ENCODE measurements around the gene APCDD1L.

The APCDD1L gene

GRCh38 chr20:58440021-58440767 is 75.0 kb downstream of the APCDD1L start:
- H3K27me3 ChIP-seq (ENCODE audit: control insufficient read depth in 3 of 3, insufficient read depth in 3 of 3, low read depth in 1 of 3, low read length in 3 of 3), result no peaks in the 10 kb centered on the region
- H3K27ac ChIP-seq (replicated peaks; ENCODE audit: low read length), result no peak overlapping the region
- no peak overlapping the region for H2BK12ac ChIP-seq (ENCODE audit: low read length)
- no peaks in the 10 kb centered on the region for H3K9me3 ChIP-seq (replicated peaks in 1 of 2; ENCODE audit: control insufficient read depth in 2 of 2, insufficient read depth in 1 of 2, low read depth in 1 of 2, low read length in 2 of 2)
- no peak overlapping the region for H3K4me3 ChIP-seq (ENCODE audit: low read length in 2 of 2)
- H2BK15ac ChIP-seq (ENCODE audit: low read length), result no peak overlapping the region
- no peak overlapping the region for H4K91ac ChIP-seq (ENCODE audit: low read depth, low read length, poor library complexity)
- no peak overlapping the region for H2AK5ac ChIP-seq (ENCODE audit: low read depth, low read length)
- DNase-seq (ENCODE audit: low spot score), result no peak
- H3K23ac ChIP-seq (ENCODE audit: low read depth, low read length, poor library complexity), result no peak overlapping the region
- H2BK5ac ChIP-seq (ENCODE audit: low read length), result no peak overlapping the region
- no peak overlapping the region for H3K4me2 ChIP-seq (ENCODE audit: insufficient read depth, low read length, poor library complexity, severe bottlenecking)
- no peak overlapping the region for H2AFZ ChIP-seq (ENCODE audit: low read length)
- peaks cover 6 to 84% of the 10 kb centered on the region in 2 donors for H3K36me3 ChIP-seq (replicated peaks in 1 of 2; ENCODE audit: control insufficient read depth in 2 of 2, insufficient read depth in 2 of 2, low read length in 2 of 2)
- no peaks in the 10 kb centered on the region for H3K4me1 ChIP-seq (ENCODE audit: control insufficient read depth in 2 of 2, insufficient read depth in 1 of 2, low read depth in 1 of 2, low read length in 2 of 2)
- H3K9ac ChIP-seq (ENCODE audit: low read depth, low read length, poor library complexity), result no peak overlapping the region
- no CpG with 5 or more reads among the region's 5 CpGs for WGBS, 2 donors (ENCODE audit: extremely low coverage in 2 of 2, insufficient read length in 2 of 2, insufficient replicate concordance in 1 of 2)
- no peak overlapping the region for H4K8ac ChIP-seq (ENCODE audit: low read depth, low read length)
- H3K18ac ChIP-seq (ENCODE audit: low read length), result no peak overlapping the region
- peaks cover 8% of the 10 kb centered on the region for H3K79me1 ChIP-seq (ENCODE audit: low read depth, low read length)
- no peak overlapping the region for H2BK120ac ChIP-seq (ENCODE audit: low read depth, low read length)
- no peak overlapping the region for H3K14ac ChIP-seq (ENCODE audit: low read length)
- H3K4ac ChIP-seq (ENCODE audit: low read length), result no peak overlapping the region

GRCh38 chr20:58438970-58439808 is 76.0 kb downstream of the APCDD1L start:
- Histone ChIP-seq H3K9ac (ENCODE audit: low read depth, low read length, poor library complexity) (no peak overlapping the region), H3K4me2 (ENCODE audit: insufficient read depth, low read length, poor library complexity, severe bottlenecking) (no peak overlapping the region), H2BK15ac (ENCODE audit: low read length) (no peak overlapping the region), H3K4me3 (ENCODE audit: low read length in 2 of 2) (no peak overlapping the region), H3K23ac (ENCODE audit: low read depth, low read length, poor library complexity) (no peak overlapping the region), H4K8ac (ENCODE audit: low read depth, low read length) (no peak overlapping the region), H2BK12ac (ENCODE audit: low read length) (no peak overlapping the region), H3K9me3 (replicated peaks in 1 of 2; ENCODE audit: control insufficient read depth in 2 of 2, insufficient read depth in 1 of 2, low read depth in 1 of 2, low read length in 2 of 2) (no peaks in the 10 kb centered on the region), H4K91ac (ENCODE audit: low read depth, low read length, poor library complexity) (no peak overlapping the region), H3K14ac (ENCODE audit: low read length) (no peak overlapping the region), H3K27me3 (ENCODE audit: control insufficient read depth in 3 of 3, insufficient read depth in 3 of 3, low read depth in 1 of 3, low read length in 3 of 3) (no peaks in the 10 kb centered on the region), H2BK120ac (ENCODE audit: low read depth, low read length) (no peak overlapping the region), H3K18ac (ENCODE audit: low read length) (no peak overlapping the region), H3K4me1 (ENCODE audit: control insufficient read depth in 2 of 2, insufficient read depth in 1 of 2, low read depth in 1 of 2, low read length in 2 of 2) (no peaks in the 10 kb centered on the region), H2AK5ac (ENCODE audit: low read depth, low read length) (no peak overlapping the region), H3K36me3 (replicated peaks in 1 of 2; ENCODE audit: control insufficient read depth in 2 of 2, insufficient read depth in 2 of 2, low read length in 2 of 2) (peaks cover 5 to 81% of the 10 kb centered on the region in 2 donors), H3K79me1 (ENCODE audit: low read depth, low read length) (peaks cover 8% of the 10 kb centered on the region), H3K27ac (replicated peaks; ENCODE audit: low read length) (no peak overlapping the region), H3K4ac (ENCODE audit: low read length) (no peak overlapping the region), H2BK5ac (ENCODE audit: low read length) (no peak overlapping the region), H2AFZ (ENCODE audit: low read length) (no peak overlapping the region)
- DNase-seq (ENCODE audit: low spot score), result no peak
- no CpG with 5 or more reads among the region's 5 CpGs for WGBS, 2 donors (ENCODE audit: extremely low coverage in 2 of 2, insufficient read length in 2 of 2, insufficient replicate concordance in 1 of 2)

GRCh38 chr20:58436868-58437645 is 78.1 kb downstream of the APCDD1L start:
- no peak overlapping the region for H3K4me2 ChIP-seq (ENCODE audit: insufficient read depth, low read length, poor library complexity, severe bottlenecking)
- H2AK5ac ChIP-seq (ENCODE audit: low read depth, low read length), result no peak overlapping the region
- H3K9ac ChIP-seq (ENCODE audit: low read depth, low read length, poor library complexity), result no peak overlapping the region
- H3K9me3 ChIP-seq (replicated peaks in 1 of 2; ENCODE audit: control insufficient read depth in 2 of 2, insufficient read depth in 1 of 2, low read depth in 1 of 2, low read length in 2 of 2), result no peaks in the 10 kb centered on the region
- no peak overlapping the region for H2AFZ ChIP-seq (ENCODE audit: low read length)
- no peak overlapping the region for H3K14ac ChIP-seq (ENCODE audit: low read length)
- no CpG with 5 or more reads among the region's 5 CpGs for WGBS, 2 donors (ENCODE audit: extremely low coverage in 2 of 2, insufficient read length in 2 of 2, insufficient replicate concordance in 1 of 2)
- no peak for DNase-seq (ENCODE audit: low spot score)
- no peak overlapping the region for H3K4me3 ChIP-seq (ENCODE audit: low read length in 2 of 2)
- H2BK5ac ChIP-seq (ENCODE audit: low read length), result no peak overlapping the region
- no peaks in the 10 kb centered on the region for H3K4me1 ChIP-seq (ENCODE audit: control insufficient read depth in 2 of 2, insufficient read depth in 1 of 2, low read depth in 1 of 2, low read length in 2 of 2)
- peaks cover 6% of the 10 kb centered on the region for H3K79me1 ChIP-seq (ENCODE audit: low read depth, low read length)
- H3K27ac ChIP-seq (replicated peaks; ENCODE audit: low read length), result no peak overlapping the region
- no peak overlapping the region for H2BK15ac ChIP-seq (ENCODE audit: low read length)
- no peak overlapping the region for H4K8ac ChIP-seq (ENCODE audit: low read depth, low read length)
- no peak overlapping the region for H3K4ac ChIP-seq (ENCODE audit: low read length)
- no peaks in the 10 kb centered on the region for H3K27me3 ChIP-seq (ENCODE audit: control insufficient read depth in 3 of 3, insufficient read depth in 3 of 3, low read depth in 1 of 3, low read length in 3 of 3)
- H3K36me3 ChIP-seq (replicated peaks in 1 of 2; ENCODE audit: control insufficient read depth in 2 of 2, insufficient read depth in 2 of 2, low read length in 2 of 2), result peaks cover 0 to 74% of the 10 kb centered on the region in 2 donors
- H4K91ac ChIP-seq (ENCODE audit: low read depth, low read length, poor library complexity), result no peak overlapping the region
- H2BK120ac ChIP-seq (ENCODE audit: low read depth, low read length), result no peak overlapping the region
- H3K23ac ChIP-seq (ENCODE audit: low read depth, low read length, poor library complexity), result no peak overlapping the region
- H2BK12ac ChIP-seq (ENCODE audit: low read length), result no peak overlapping the region
- no peak overlapping the region for H3K18ac ChIP-seq (ENCODE audit: low read length)
